Endothelial cell of umbilical vein (primary cell): Measurements from ENCODE around the gene TAF8. TPM values are rescaled to one million over a fixed set of nuclear protein-coding genes. Genes with fewer than 3 reads are reported as not detected.

Source experiments
- BruUV-seq: library from RNA; stranded (reverse); fragments of 400-500 nt; replicated peaks from 2 replicates; lab custom pipeline; 2021; lab: Mats Ljungman, UMichigan
- CTCF ChIA-PET: fragments of 300-600, 350-600 bp; sonication (Branson Sonifier 250); formaldehyde crosslinking; loops from one replicate; lab custom pipeline; 2021; ENCODE audit warnings: antibody characterized with exemption, inconsistent platforms; lab: Charles Lee
- POLR2A ChIA-PET: fragments of 300-600, 350-600 bp; sonication (Branson Sonifier 250); formaldehyde crosslinking; loops from one replicate; lab custom pipeline; 2021; ENCODE audit warnings: antibody characterized with exemption, inconsistent platforms; lab: Charles Lee
- DNase-seq: peaks from one replicate; pipeline ENCODE4 v3.0.0-alpha.2; 2011; ENCODE audit warnings: low read depth, low spot score
- FAIRE-seq: peaks from 2 replicates; lab custom pipeline; 2011; peaks lifted over from hg19 to GRCh38; lab: Jason Lieb, UNC
- H2AFZ ChIP-seq: 2 replicates; pipeline ENCODE4 v1.6.0; 2012; ENCODE audit warnings: low read depth, low read length, control low read depth, inconsistent platforms
- H3K27ac ChIP-seq: 2 replicates; pipeline ENCODE4 v1.5.1; 2011; ENCODE audit warnings: low read depth, mild to moderate bottlenecking, control low read depth, low read length, moderate library complexity; ENCODE audit not compliant: insufficient read depth
- H3K27me3 ChIP-seq, 2 experiments: 2 replicates each; pipeline versions ENCODE4 v1.6.0 to v1.6.1; 2011; ENCODE audit warnings: low read length in 2 of 2, mixed read lengths in 1 of 2; ENCODE audit not compliant: control insufficient read depth in 2 of 2, insufficient read depth in 2 of 2
- H3K36me3 ChIP-seq, 2 experiments: 2 replicates in 1 of 2; 3 replicates in 1 of 2; pipeline ENCODE4 v1.5.1; 2011; ENCODE audit warnings: low read length in 2 of 2, mild to moderate bottlenecking in 1 of 2, moderate library complexity in 1 of 2; ENCODE audit not compliant: control insufficient read depth in 2 of 2, insufficient read depth in 2 of 2; ENCODE audit errors: extremely low read depth in 1 of 2
- H3K4me1 ChIP-seq: 3 replicates; pipeline ENCODE4 v1.5.1; 2011; ENCODE audit warnings: mild to moderate bottlenecking, low read length; ENCODE audit not compliant: control insufficient read depth, insufficient read depth; ENCODE audit errors: extremely low read depth
- H3K4me2 ChIP-seq: 2 replicates; pipeline ENCODE4 v1.6.1; 2011; ENCODE audit warnings: low read length, control low read depth, mixed read lengths; ENCODE audit not compliant: insufficient read depth
- H3K4me3 ChIP-seq, 3 experiments: fragments of 200-600 bp in 1 of 3; sonication (generic), shearing (Covaris generic) in 1 of 3; replicated peaks in 1 of 3; 2 replicates each; pipeline ENCODE4 v1.5.1; 2011 to 2016; ENCODE audit warnings: control low read depth in 3 of 3, low read length in 3 of 3, mild to moderate bottlenecking in 2 of 3, inconsistent platforms in 1 of 3, low read depth in 1 of 3, moderate library complexity in 1 of 3; ENCODE audit not compliant: insufficient read depth in 1 of 3
- H3K79me2 ChIP-seq: 2 replicates; pipeline ENCODE4 v1.6.0; 2012; ENCODE audit warnings: low read length, inconsistent platforms; ENCODE audit not compliant: control insufficient read depth, insufficient read depth
- H3K9ac ChIP-seq: replicated peaks from 2 replicates; pipeline ENCODE3; 2011; ENCODE audit warnings: low read length, control low read depth; ENCODE audit not compliant: insufficient read depth; ENCODE audit errors: extremely low read depth
- H3K9me1 ChIP-seq: replicated peaks from 3 replicates; pipeline ENCODE4 v1.6.0; 2011; ENCODE audit warnings: mild to moderate bottlenecking, low read length; ENCODE audit not compliant: control insufficient read depth, insufficient read depth; ENCODE audit errors: extremely low read depth
- H3K9me3 ChIP-seq: replicated peaks from 2 replicates; pipeline ENCODE4 v1.5.1; 2012; ENCODE audit warnings: low read length, inconsistent platforms; ENCODE audit not compliant: control insufficient read depth, insufficient read depth
- H4K20me1 ChIP-seq: replicated peaks from 2 replicates; pipeline ENCODE3; 2011; ENCODE audit warnings: mild to moderate bottlenecking, low read length; ENCODE audit not compliant: control insufficient read depth, insufficient read depth; ENCODE audit errors: extremely low read depth
- CTCF ChIP-seq, 2 donors: IDR thresholded peaks; 1 replicate in 1 of 2; 2 replicates in 1 of 2; pipeline ENCODE4 v1.5.1; 2011; ENCODE audit warnings: low read length in 2 of 2, mild to moderate bottlenecking in 2 of 2, moderate library complexity in 2 of 2, control low read depth in 1 of 2, inconsistent platforms in 1 of 2, low read depth in 1 of 2; ENCODE audit not compliant: insufficient read depth in 1 of 2; ENCODE audit errors: extremely low read depth in 1 of 2
- EZH2 ChIP-seq: IDR thresholded peaks from 2 replicates; pipeline ENCODE4 v1.6.1; 2012; ENCODE audit warnings: borderline replicate concordance, low read depth, mild to moderate bottlenecking, moderate library complexity, low read length, inconsistent platforms; ENCODE audit not compliant: severe bottlenecking
- FOS ChIP-seq: IDR thresholded peaks from 2 replicates; pipeline ENCODE4 v1.6.1; 2011; ENCODE audit warnings: mild to moderate bottlenecking, low read length, moderate library complexity, borderline replicate concordance; ENCODE audit not compliant: insufficient read depth
- GATA2 ChIP-seq: IDR thresholded peaks from 2 replicates; pipeline ENCODE4 v1.7.0; 2011; ENCODE audit warnings: low read depth, mild to moderate bottlenecking, moderate library complexity, mixed read lengths, low read length; ENCODE audit not compliant: insufficient read length, insufficient read depth
- JUN ChIP-seq: IDR thresholded peaks from 2 replicates; pipeline ENCODE4 v1.6.1; 2011; ENCODE audit warnings: borderline replicate concordance, low read depth; ENCODE audit not compliant: insufficient read length, insufficient read depth
- MAX ChIP-seq: IDR thresholded peaks from 2 replicates; pipeline ENCODE4 v1.6.1; 2011; ENCODE audit not compliant: insufficient read depth, insufficient read length
- MYC ChIP-seq: IDR thresholded peaks from one replicate; pipeline ENCODE4 v1.6.1; 2011; ENCODE audit warnings: mild to moderate bottlenecking, low read depth, low read length
- POLR2A ChIP-seq: IDR thresholded peaks from 2 replicates; pipeline ENCODE4 v1.6.1; 2012; ENCODE audit warnings: low read depth, mild to moderate bottlenecking, control low read depth, low read length
- POLR2AphosphoS5 ChIP-seq: IDR thresholded peaks from 2 replicates; pipeline ENCODE4 v1.6.1; 2012; ENCODE audit warnings: low read depth, mild to moderate bottlenecking, control low read depth, low read length, moderate library complexity; ENCODE audit not compliant: insufficient read depth
- dilution Hi-C: fragments of 300-500 bp; cut with MboI; formaldehyde crosslinking; loops from one replicate; pipeline ENCODE4 v1.15.0; 2019; ENCODE audit warnings: low sequenced_read_pairs; ENCODE audit not compliant: extremely low pct_ligation_motif_present
- intact Hi-C: fragments of 100-400 bp; cut with micrococcal nuclease; formaldehyde crosslinking; loops from one replicate; pipeline ENCODE4 v1.10.0; 2022
- polyA plus RNA-seq, 4 experiments: library from polyadenylated mRNA; depleted of rRNA in 3 of 4; stranded (reverse) in 3 of 4; unstranded in 1 of 4; fragments of >200 nt; gene quantifications; 2 replicates each; pipeline versions ENCODE4 v1.2.1 to v1.2.3, GENCODE V29; 2011 to 2012; ENCODE audit warnings: missing spikeins in 1 of 4
- total RNA-seq: library from RNA; stranded (reverse); gene quantifications from 2 replicates; pipeline ENCODE4 v1.2.3, GENCODE V29; 2021

TAF8 gene
- total and polyA plus RNA-seq, 2 donors (not counting 3 experiments of a cell fraction or from before 2014, with no cell fraction given): 32.9 to 45.4 TPM

- BruUV-seq: no TSS peak
- H3K4me2 ChIP-seq: no peak overlapping the region
- intact Hi-C loops (loop anchor here (5.0 kb wide), 2 partner anchors 63 to 88 kb away; partner anchors contain the start of gene CCND3), dilution Hi-C loops (no loop called here)
- no peak overlapping the region for H3K27ac ChIP-seq
- no peaks in the 10 kb centered on the region for H3K27me3 ChIP-seq
- FAIRE-seq: no peak
- H3K9ac ChIP-seq: no peak overlapping the region
- CTCF ChIA-PET: interaction anchor here (0.7 to 3.0 kb wide), 3 partner anchors 11 to 243 kb away, joined by 3 to 12 read pairs (median 5); partner anchors contain the start of gene TOMM6
- no peaks in the 10 kb centered on the region for H3K79me2 ChIP-seq
- DNase-seq: no peak
- H3K4me1 ChIP-seq: peaks cover 10% of the 10 kb centered on the region
- H2AFZ ChIP-seq: no peak overlapping the region
- H3K9me1 ChIP-seq: no peaks in the 10 kb centered on the region
- no peaks in the 10 kb centered on the region for H3K9me3 ChIP-seq
- H4K20me1 ChIP-seq: no peaks in the 10 kb centered on the region
- POLR2A ChIA-PET: no interaction called here
- H3K4me3 ChIP-seq: no peak overlapping the region
- TF ChIP-seq GATA2: no peak
- TF ChIP-seq CTCF (IDR thresholded peaks at IDR 0.05; ENCODE audit: extremely low read depth in 1 of 2, insufficient read depth in 1 of 2, low read depth in 1 of 2, low read length in 2 of 2): no peak
- TF ChIP-seq JUN: no peak
- no peak for TF ChIP-seq FOS
- TF ChIP-seq POLR2A: no peak
- no peak for TF ChIP-seq MAX
- no peak for TF ChIP-seq POLR2AphosphoS5
- no peak for TF ChIP-seq MYC
- no peak for TF ChIP-seq EZH2
- no peaks in the 10 kb centered on the region for H3K36me3 ChIP-seq
These were observed 20.4 kb upstream of the TAF8 start for GRCh38 chr6:42029881-42030280.
